Breast epithelium (tissue), 3 donors: ENCODE results near the gene PRDX4.

ENCODE experiments used
- POLR2A ChIP-seq: fragments of 450-650 bp; IDR thresholded peaks from one replicate; pipeline ENCODE4 v1.6.1; 2016; ENCODE audit warnings: antibody characterized with exemption, mild to moderate bottlenecking, moderate library complexity
- POLR2AphosphoS5 ChIP-seq, 3 donors: sonication (generic); formaldehyde crosslinking; IDR thresholded peaks; one replicate each; pipeline ENCODE4 v1.6.1; 2017; ENCODE audit warnings: antibody characterized with exemption in 3 of 3
- TF ChIP-seq, protein P1 (sequence below), 3 donors: fragments of 450-650 bp; IDR thresholded peaks; one replicate each; pipeline ENCODE4 v1.5.1; 2016 to 2017; ENCODE audit warnings: antibody characterized with exemption in 3 of 3, mild to moderate bottlenecking in 3 of 3, moderate library complexity in 3 of 3

DNA sequence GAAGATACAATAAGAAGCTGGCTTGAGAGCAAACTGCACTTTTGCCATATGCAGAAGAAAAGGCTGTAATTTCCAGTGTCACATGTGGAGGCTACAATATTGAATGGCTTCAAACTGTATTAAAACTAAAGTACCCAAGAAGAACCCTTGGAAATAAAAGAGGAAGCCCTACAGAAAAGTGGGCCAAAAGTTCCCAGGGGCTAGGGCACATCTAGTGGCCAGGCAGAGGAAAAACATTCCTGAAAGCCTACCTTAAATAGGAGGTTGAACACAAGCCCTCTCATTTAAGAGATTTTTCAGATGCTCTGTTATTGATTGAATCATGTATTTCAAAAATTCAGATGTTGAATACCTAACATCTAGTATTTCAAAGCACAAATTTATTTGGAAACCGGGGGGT, 40.6 kb upstream of the PRDX4 start:
- TF ChIP-seq, protein P1, sequence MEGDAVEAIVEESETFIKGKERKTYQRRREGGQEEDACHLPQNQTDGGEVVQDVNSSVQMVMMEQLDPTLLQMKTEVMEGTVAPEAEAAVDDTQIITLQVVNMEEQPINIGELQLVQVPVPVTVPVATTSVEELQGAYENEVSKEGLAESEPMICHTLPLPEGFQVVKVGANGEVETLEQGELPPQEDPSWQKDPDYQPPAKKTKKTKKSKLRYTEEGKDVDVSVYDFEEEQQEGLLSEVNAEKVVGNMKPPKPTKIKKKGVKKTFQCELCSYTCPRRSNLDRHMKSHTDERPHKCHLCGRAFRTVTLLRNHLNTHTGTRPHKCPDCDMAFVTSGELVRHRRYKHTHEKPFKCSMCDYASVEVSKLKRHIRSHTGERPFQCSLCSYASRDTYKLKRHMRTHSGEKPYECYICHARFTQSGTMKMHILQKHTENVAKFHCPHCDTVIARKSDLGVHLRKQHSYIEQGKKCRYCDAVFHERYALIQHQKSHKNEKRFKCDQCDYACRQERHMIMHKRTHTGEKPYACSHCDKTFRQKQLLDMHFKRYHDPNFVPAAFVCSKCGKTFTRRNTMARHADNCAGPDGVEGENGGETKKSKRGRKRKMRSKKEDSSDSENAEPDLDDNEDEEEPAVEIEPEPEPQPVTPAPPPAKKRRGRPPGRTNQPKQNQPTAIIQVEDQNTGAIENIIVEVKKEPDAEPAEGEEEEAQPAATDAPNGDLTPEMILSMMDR (IDR thresholded peaks at IDR 0.05), result no peak
- no peak for TF ChIP-seq POLR2A
- TF ChIP-seq POLR2AphosphoS5 (IDR thresholded peaks at IDR 0.05), result no peak
